ENCODE measurements around the gene SLAMF9.

Gene SLAMF9

DNA sequence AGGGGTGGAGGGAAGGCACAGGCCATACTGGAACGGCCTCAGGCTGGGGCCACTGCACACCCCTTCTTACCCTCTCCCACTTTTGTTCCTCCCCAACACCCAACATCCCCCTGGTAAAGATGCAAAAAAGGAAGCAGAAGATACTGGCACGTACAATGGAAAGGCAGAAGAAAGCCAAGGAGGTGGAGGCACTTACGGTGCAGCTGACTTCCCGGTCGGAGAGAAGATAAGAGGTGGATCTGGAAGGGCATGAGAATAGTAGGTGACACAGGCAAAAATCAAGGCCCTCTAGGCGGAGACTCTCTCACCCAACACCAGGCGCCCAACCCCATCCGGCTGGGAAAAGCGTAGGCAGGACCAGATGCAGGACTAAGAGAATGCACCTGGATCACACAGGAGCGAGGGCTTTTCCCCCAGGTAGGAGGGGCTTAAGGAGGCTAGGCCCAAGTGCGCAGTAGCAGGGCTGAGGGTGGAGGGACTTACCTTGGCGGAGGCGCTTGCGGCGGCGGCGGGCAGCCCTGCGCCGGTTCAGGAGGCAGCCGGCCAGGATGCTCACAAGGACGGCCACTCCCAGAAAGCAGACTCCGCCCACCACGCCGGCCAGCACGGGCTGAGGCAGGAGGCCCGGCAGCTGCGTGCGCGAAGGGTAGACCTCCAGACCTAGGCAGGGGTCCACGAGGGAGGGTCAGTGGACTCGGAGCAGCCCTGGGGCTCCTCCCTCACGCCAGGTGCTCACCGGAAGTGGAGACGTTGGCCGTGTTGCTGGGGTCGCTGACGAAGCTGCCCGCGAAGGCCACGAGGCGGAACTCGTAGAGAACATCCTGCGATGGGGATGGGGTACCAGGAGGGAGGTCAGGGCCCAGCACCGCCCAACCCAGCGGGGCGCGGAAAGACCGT lies 24.6 kb downstream of the SLAMF9 start:
- TF ChIP-seq GATA2 (IDR thresholded peaks at IDR 0.05; ENCODE audit: low read depth, low read length) (no peak), GATA3 (IDR thresholded peaks at IDR 0.05; ENCODE audit: low read depth, low read length) (no peak)

DNA sequence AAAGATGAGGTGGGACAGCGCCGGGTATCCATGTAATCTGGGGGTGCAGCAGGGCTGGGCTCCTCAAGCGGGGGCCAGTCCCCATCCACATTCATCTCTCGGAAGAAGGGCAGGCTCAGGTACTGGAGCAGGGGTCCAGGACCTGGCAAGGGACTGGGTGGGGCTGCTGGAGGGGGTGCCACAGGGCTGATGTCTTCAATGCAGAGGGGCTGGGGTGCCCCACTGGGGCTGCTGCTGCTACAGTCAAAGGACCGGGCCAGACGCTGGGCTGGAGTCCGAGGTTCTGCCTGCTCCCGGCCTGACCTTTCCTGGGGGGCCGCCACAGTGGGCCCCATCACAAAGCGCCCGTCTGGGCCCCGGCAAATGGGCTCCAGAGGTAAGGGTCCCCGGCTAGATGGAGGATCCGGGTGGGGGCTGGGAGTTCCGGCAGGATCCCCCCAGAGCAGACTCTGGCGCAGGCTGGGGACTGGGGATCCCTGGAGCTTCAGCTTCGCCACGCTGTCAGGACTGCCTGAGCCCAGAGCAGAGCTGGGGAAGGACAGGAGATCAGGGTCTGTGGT lies 25.5 kb downstream of the SLAMF9 start:
- TF ChIP-seq GATA3 (IDR thresholded peaks at IDR 0.05; ENCODE audit: low read depth, low read length) (no peak), GATA2 (IDR thresholded peaks at IDR 0.05; ENCODE audit: low read depth, low read length) (no peak)

DNA sequence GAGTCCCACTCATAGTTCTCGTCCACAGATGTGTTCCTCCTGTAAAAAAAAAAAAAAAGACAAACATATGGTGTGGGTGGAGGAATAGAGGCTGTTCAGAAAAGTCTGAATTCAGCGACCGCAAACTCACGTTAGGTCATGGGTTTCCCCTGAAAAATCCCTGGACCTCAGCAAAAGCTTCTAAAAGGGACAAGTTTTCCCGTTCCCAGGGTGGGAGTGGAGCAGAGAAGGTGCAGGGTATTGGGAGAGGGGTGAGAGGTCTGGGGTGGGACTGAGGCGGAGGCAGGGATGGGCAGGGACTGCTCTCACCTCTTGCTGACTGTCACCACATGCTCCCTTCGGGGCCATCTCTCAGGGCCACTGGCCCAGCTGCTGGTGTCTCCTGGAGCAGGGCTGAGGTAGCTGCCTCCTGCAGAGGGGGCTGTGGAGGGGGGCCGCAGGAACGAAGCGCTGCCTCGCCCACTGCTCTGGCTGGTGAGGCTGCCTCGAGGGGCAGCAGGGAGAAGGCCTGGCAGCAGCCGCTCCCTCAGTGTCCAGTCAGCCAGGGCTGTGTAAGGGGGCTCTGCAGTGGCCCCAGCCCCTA lies 26.1 kb downstream of the SLAMF9 start:
- TF ChIP-seq GATA2 (IDR thresholded peaks at IDR 0.05; ENCODE audit: low read depth, low read length) (no peak), GATA3 (IDR thresholded peaks at IDR 0.05; ENCODE audit: low read depth, low read length) (no peak)

DNA sequence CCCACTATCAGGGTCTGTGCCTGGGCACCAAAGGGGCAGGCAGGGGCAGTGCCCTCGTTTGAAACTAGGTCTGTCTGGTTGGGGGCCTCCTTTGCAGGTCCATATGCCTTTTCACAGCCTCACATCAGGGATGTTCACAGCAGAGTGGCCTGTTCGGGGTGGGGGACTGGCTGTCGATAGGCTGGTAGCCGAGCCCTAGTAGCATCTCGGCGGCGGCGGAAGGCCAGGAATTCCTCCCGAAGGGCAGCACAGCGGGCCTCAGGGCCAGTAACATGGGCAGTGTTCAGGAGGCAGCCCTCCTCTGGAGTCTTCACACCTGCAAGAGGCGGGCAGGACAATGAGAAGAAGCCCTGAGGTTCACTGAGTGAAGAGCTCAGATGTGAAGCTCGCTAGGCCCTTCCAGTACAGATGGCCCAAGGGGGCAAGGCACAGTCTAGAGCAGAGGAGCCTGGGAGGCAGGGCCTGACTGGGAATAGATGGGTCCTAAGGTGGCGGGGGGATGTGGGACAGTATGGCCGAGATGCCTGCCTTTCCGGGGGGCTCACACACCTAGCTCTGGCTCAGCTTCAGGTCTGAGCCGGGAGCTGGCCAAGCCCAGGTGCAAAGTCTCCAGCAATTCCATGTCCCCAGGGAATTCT lies 26.7 kb downstream of the SLAMF9 start:
- TF ChIP-seq GATA3 (IDR thresholded peaks at IDR 0.05; ENCODE audit: low read depth, low read length) (no peak), GATA2 (IDR thresholded peaks at IDR 0.05; ENCODE audit: low read depth, low read length) (no peak)

GRCh38 chr1:159925719-159926078 lies 28.3 kb downstream of the SLAMF9 start:
- TF ChIP-seq GATA2 (IDR thresholded peaks at IDR 0.05; ENCODE audit: low read depth, low read length) = no peak
- no peak for TF ChIP-seq GATA3 (IDR thresholded peaks at IDR 0.05; ENCODE audit: low read depth, low read length)

DNA sequence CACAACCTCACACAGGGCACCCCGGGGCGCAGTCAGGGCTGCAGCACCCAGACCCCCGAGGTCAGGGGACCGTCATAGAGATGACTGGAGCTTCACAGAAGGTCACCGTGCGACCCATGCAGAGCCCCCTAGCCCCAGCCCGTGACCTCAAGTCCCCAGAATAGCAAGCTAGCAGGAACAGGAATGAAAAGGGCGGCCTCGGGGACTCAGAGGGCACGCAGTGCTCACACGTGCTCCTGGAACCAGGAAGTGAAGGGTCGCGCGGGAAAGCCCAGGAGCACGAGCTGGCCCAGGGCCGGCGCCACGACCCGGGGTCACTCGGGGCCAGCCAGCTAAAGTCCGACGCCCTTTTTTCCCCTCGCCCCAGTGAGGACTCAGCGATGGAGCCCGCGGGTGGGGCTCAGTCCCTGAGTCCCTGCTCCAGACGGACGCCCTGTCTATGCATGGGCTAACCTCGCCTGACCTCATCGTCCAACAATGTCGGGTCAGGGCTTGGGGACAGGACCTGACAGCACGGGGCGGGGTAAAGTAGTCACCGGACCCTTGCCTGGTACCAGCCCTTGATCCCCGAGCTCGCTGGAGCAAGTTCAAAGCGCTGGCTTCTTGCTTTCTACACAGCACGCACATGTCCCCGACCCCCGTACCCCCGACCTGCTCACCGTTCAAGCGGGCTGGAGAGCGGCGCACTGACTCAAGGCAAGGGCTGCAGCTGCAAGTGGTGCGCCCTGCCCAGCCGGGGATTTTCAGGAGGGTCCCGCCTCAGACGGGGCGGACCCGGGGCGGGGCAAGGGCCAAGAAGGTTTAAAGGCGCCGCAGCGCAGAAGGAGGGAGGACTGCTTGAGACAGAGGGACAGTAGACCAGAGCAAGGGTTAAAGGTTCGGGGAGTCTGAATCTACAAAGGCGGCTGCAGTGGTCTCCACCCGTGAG lies 29.0 kb downstream of the SLAMF9 start, which contains the start of gene TAGLN2:
Gene TAGLN2, minus strand, starts transcription at position 717 of the 928 bp plus-strand sequence. CDS start 4,998 bp downstream, outside the sequence.
- TF ChIP-seq GATA3 (IDR thresholded peaks at IDR 0.05; ENCODE audit: low read depth, low read length) (no peak), GATA2 (IDR thresholded peaks at IDR 0.05; ENCODE audit: low read depth, low read length) (no peak)

DNA sequence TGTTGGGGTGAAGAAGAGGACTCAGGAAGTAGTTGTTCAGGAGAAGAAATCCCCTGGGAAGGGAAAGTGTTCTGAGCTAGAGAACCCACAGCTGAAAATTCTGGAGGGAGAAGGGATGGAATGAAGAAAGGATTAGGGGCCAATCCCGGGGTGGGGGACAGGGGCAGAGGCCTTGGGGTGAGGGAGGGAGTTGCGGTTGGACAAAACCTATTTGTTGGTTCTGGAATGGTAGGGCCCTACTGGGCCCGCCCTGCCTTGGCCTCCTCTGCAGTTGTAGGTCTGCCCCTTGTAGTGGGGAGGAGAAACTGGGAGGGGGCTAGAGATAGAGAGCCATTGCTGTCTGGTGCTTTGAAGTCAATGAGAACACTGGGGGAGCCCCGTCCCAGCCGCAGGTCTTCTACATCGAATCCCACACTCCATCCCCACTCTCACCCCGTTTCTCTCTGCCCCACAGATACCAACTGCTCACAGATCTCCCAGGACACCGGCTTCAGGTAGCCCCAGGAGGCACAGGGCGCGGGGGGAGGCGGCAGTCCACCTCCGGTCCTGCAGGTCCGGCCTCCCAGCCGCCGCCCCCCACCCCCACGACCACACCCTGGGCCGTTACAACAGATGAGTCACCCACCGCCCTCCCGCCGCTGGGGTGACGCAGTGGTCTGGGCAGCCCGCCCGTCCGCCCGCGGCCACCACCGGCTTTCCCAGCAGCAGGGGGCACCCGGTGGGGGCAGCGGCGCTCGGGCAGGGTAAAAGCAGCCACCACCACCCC lies 29.8 kb downstream of the SLAMF9 start:
- TF ChIP-seq GATA2 (IDR thresholded peaks at IDR 0.05; ENCODE audit: low read depth, low read length) = no peak
- no peak for TF ChIP-seq GATA3 (IDR thresholded peaks at IDR 0.05; ENCODE audit: low read depth, low read length)

GRCh38 chr1:159923203-159924024 lies 30.6 kb downstream of the SLAMF9 start:
- TF ChIP-seq GATA3 (IDR thresholded peaks at IDR 0.05; ENCODE audit: low read depth, low read length) (no peak), GATA2 (IDR thresholded peaks at IDR 0.05; ENCODE audit: low read depth, low read length) (no peak)

DNA sequence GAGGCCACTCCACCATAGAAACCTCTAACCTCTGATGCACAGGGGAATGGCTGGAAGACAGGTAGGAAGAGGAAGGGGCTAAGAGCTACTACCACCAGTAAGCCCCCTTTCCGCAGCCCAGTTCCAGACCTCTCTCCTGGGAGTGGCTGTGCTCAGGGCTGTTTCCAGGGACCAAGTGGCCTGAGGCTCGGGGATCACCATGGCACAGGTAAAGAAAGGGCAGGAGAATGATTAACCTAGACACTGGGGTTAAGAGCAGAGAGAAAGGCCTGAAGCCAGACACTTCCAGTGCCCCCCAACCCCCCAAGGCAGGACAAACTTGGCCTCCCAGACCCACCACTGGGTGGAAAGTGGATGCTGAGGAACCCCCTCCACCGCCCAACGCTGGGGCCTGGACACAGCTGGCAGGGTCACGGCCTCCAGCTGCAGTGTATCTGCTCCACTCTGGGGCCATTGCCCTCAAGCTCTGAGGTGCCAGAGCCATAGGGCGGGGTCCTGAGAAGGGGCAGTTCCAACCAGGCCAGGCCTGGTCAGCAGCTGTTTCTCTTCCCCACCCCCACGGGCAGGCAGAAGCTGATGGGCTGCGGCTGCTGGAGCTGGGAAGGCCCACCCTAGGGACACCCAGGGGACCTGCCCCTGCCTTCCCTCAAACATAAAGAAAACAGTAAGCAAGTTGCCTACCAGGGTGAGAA lies 31.4 kb downstream of the SLAMF9 start:
- TF ChIP-seq GATA2 (IDR thresholded peaks at IDR 0.05; ENCODE audit: low read depth, low read length) = no peak
- no peak for TF ChIP-seq GATA3 (IDR thresholded peaks at IDR 0.05; ENCODE audit: low read depth, low read length)

GRCh38 chr1:159921700-159922504 lies 32.1 kb downstream of the SLAMF9 start:
- TF ChIP-seq GATA3 (IDR thresholded peaks at IDR 0.05; ENCODE audit: low read depth, low read length) (no peak), GATA2 (IDR thresholded peaks at IDR 0.05; ENCODE audit: low read depth, low read length) (peak; percentile 51; the same call in 1 of the 2 replicates)

DNA sequence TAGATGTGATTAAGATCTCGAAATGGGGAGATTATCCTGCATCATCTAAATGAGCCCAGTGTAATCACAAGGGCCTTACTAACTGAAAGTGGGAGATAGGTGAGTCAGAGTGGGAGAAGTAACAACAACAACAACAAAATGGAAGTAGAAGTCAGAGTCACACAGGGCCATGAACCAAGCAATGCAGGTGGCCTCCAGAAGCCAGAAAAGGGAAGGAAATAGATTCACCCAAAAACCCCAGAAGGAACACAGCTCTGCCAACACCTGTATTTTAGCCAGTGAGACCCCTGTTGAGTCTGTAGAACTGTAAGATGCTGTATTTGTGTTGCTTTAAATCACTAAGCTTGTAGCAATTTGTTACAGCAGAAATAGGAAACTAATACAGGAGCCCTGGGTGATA lies 32.8 kb downstream of the SLAMF9 start:
- TF ChIP-seq GATA3 (IDR thresholded peaks at IDR 0.05; ENCODE audit: low read depth, low read length) = no peak
- no peak for TF ChIP-seq GATA2 (IDR thresholded peaks at IDR 0.05; ENCODE audit: low read depth, low read length)
